ENCODE measurements around the gene C9orf40. TPM values are rescaled to one million over a fixed set of nuclear protein-coding genes. Genes with fewer than 3 reads are reported as not detected.
A peak's percentile ranks its signal among the peaks of the same experiment; 100 is the strongest.

C9orf40 gene
- total and polyA plus RNA-seq, 2 experiments from 2014 or later = 8.9 to 12.0 TPM

- Histone ChIP-seq H3K4me3 (no peak overlapping the region), H3K27me3 (no peaks in the 10 kb centered on the region), H3K9me3 (ENCODE audit: low read depth) (no peaks in the 10 kb centered on the region), H3K4me1 (ENCODE audit: low read depth) (no peaks in the 10 kb centered on the region), H3K36me3 (no peaks in the 10 kb centered on the region), H3K27ac (no peak overlapping the region)
- no peak for TF ChIP-seq CTCF (IDR thresholded peaks at IDR 0.05; ENCODE audit: low read depth, low read length)
- DNase-seq (ENCODE audit: low read depth in 1 of 2, low spot score in 1 of 2) = no peak
Observed at GRCh38 chr9:74961496-74961895, 8.8 kb upstream of the C9orf40 start.

- Histone ChIP-seq H3K4me1 (ENCODE audit: low read depth) (no peaks in the 10 kb centered on the region), H3K36me3 (no peaks in the 10 kb centered on the region), H3K27ac (no peak overlapping the region), H3K4me3 (no peak overlapping the region), H3K9me3 (ENCODE audit: low read depth) (no peaks in the 10 kb centered on the region), H3K27me3 (no peaks in the 10 kb centered on the region)
- no peak for TF ChIP-seq CTCF (IDR thresholded peaks at IDR 0.05; ENCODE audit: low read depth, low read length)
- peak in 1 of 2 donors; percentile 56 for DNase-seq (ENCODE audit: low read depth in 1 of 2, low spot score in 1 of 2)
Observed at GRCh38 chr9:74960561-74960960, 7.8 kb upstream of the C9orf40 start.

DNA sequence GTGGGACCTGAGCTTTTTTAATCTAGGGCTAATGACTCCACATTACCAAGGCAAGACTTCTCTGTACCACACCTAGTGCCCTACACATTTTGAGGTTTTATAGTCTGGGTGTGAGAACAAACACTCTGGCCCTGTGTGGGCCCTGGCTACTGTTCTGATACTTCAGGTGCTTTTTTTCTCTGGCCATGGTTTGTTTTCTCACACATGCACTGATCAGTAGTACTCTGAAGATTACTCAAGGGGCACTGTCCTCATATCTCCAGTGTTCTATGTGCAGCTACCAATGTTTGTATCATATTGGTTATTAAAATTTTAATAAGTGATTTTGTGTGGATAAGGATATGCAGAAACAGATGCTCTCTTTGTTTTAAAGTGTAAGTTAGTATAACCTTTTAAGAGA, 5.9 kb upstream of the C9orf40 start:
- Histone ChIP-seq H3K27ac (no peak overlapping the region), H3K4me3 (no peak overlapping the region), H3K27me3 (no peaks in the 10 kb centered on the region), H3K9me3 (ENCODE audit: low read depth) (no peaks in the 10 kb centered on the region), H3K36me3 (no peaks in the 10 kb centered on the region), H3K4me1 (ENCODE audit: low read depth) (no peaks in the 10 kb centered on the region)
- no peak for DNase-seq (ENCODE audit: low read depth in 1 of 2, low spot score in 1 of 2)
- no peak for TF ChIP-seq CTCF (IDR thresholded peaks at IDR 0.05; ENCODE audit: low read depth, low read length)

- no peak for DNase-seq (ENCODE audit: low read depth in 1 of 2, low spot score in 1 of 2)
- Histone ChIP-seq H3K27ac (no peak overlapping the region), H3K4me3 (peak overlapping the region; percentile 89), H3K36me3 (no peaks in the 10 kb centered on the region), H3K4me1 (ENCODE audit: low read depth) (no peaks in the 10 kb centered on the region), H3K27me3 (no peaks in the 10 kb centered on the region), H3K9me3 (ENCODE audit: low read depth) (no peaks in the 10 kb centered on the region)
- no peak for TF ChIP-seq CTCF (IDR thresholded peaks at IDR 0.05; ENCODE audit: low read depth, low read length)
Observed at GRCh38 chr9:74953235-74953751, 581 bp upstream of the C9orf40 start.

GRCh38 chr9:74951725-74952151, 974 bp downstream of the C9orf40 start:
- no peaks in the 10 kb centered on the region for H3K36me3 ChIP-seq
- no peak for TF ChIP-seq CTCF (IDR thresholded peaks at IDR 0.05; ENCODE audit: low read depth, low read length)
- H3K4me1 ChIP-seq (ENCODE audit: low read depth) = no peaks in the 10 kb centered on the region
- peak overlapping the region; percentile 86 for H3K27ac ChIP-seq
- no peaks in the 10 kb centered on the region for H3K9me3 ChIP-seq (ENCODE audit: low read depth)
- H3K27me3 ChIP-seq = no peaks in the 10 kb centered on the region
- H3K4me3 ChIP-seq = peak overlapping the region; percentile 89
- peak; percentile 39 to 61 for DNase-seq (ENCODE audit: low read depth in 1 of 2, low spot score in 1 of 2)

All from cardiac muscle cell (in vitro differentiated cells and primary cell).